Measurements from ENCODE around the gene SLC39A11.

GRCh38 chr17:72682605-72683004 is 409.9 kb downstream of the SLC39A11 start:
- TF ChIP-seq CTCF (IDR thresholded peaks at IDR 0.05) (no peak), POLR2A (IDR thresholded peaks at IDR 0.05) (no peak)

All from testis (tissue), 2 donors.